Fibroblast of villous mesenchyme (primary cell): ENCODE results near the gene GMPPA. TPM values are rescaled to one million over a fixed set of nuclear protein-coding genes. Genes with fewer than 3 reads are reported as not detected.

Experiments used
- DNase-seq: peaks from one replicate; pipeline ENCODE4 v3.0.0-alpha.2; 2010; ENCODE audit warnings: low read depth
- H3K4me3 ChIP-seq: 2 replicates; pipeline ENCODE4 v1.5.1; 2011; ENCODE audit warnings: low read depth, mild to moderate bottlenecking, low read length
- total RNA-seq: library from RNA; depleted of rRNA; stranded (reverse); fragments of >200 nt; gene quantifications from 2 replicates; pipeline ENCODE4 v1.2.3, GENCODE V29; 2012
- TF ChIP-seq, protein P1 (sequence below): IDR thresholded peaks from 2 replicates; pipeline ENCODE4 v1.5.1; 2012; ENCODE audit warnings: low read depth, mild to moderate bottlenecking, low read length; ENCODE audit not compliant: insufficient read depth

GMPPA gene
- total RNA-seq, 1 donor, result 60.9 TPM

DNA sequence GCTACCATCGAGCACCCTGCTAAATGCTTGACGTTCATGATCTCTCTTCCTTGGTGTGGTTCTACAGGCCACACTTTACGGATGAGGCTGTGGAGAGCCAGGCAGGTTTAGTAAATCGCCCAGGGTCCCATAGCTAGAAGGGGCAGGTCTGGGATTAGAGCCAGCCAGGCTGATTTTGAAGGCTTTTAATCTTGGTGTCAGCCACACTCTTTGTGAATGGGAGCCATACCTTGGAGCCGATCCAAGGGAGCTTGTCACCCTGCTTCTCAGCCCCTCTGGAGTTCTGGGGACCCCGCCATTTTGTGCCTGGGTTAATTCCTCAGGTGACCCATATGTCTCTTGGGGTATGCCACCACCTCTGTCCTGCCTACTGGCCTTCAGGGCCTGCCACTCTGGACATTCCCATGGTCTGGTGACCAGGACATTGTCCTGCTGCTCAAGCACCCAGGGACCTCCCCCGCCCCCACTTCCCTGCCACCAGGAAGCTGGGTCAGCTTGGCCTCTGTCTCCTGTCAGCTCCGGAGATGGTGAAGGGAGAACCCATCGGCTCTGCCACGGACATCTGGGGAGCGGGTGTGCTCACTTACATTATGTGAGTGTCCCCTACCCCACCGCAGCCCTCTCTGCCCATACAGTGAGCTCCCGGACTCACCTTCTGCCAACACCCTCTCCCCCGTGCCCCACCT, 7.3 kb upstream of the GMPPA start:
- no peak overlapping the region for H3K4me3 ChIP-seq
- no peak for DNase-seq
- TF ChIP-seq, protein P1, sequence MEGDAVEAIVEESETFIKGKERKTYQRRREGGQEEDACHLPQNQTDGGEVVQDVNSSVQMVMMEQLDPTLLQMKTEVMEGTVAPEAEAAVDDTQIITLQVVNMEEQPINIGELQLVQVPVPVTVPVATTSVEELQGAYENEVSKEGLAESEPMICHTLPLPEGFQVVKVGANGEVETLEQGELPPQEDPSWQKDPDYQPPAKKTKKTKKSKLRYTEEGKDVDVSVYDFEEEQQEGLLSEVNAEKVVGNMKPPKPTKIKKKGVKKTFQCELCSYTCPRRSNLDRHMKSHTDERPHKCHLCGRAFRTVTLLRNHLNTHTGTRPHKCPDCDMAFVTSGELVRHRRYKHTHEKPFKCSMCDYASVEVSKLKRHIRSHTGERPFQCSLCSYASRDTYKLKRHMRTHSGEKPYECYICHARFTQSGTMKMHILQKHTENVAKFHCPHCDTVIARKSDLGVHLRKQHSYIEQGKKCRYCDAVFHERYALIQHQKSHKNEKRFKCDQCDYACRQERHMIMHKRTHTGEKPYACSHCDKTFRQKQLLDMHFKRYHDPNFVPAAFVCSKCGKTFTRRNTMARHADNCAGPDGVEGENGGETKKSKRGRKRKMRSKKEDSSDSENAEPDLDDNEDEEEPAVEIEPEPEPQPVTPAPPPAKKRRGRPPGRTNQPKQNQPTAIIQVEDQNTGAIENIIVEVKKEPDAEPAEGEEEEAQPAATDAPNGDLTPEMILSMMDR, result no peak

DNA sequence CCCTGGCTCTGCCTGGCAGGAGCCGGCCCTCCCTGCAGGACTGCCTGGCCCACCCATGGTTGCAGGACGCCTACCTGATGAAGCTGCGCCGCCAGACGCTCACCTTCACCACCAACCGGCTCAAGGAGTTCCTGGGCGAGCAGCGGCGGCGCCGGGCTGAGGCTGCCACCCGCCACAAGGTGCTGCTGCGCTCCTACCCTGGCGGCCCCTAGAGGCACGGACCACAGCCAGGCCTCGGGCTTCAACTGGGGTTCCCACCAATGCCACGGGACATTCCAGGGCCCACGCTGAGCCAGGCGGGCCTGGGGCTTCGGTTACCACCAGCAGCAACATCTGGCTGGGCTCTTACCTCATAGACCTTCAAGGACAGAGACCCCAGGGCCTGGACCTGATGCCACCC, 6.1 kb upstream of the GMPPA start:
- DNase-seq, result no peak
- no peak overlapping the region for H3K4me3 ChIP-seq
- TF ChIP-seq, protein P1, result no peak

- no peak overlapping the region for H3K4me3 ChIP-seq
- DNase-seq, result no peak
- TF ChIP-seq, protein P1, result no peak
Measured at GRCh38 chr2:219493086-219493485, 5.6 kb upstream of the GMPPA start.

DNA sequence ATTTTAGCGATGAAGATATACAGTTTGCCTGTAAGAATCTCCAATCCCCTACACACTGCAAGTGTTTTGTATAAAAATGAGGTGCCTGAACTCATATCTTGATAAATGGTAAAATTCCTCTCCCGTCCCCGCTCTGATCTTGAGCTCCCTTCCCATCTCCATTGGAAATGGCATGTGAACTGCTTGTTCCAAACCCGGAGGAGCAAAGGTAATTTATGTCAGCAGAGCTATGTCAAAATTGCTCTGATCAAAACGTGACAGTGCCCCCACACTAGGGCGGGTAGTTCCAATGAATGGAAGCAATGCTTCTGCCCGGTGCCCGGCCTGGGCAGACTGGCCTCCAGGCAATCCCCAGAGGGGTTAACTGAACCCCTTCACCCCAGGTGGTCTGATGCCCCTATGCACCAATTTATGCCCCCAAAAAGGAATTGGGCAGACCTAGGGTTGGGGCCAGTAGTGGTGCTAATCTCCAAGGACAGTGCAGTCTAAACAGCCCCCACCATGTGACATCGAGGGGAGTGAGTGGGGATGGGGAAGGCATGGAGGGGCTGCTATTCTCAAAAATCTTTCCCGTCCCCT, 3.6 kb upstream of the GMPPA start:
- TF ChIP-seq, protein P1, result no peak
- H3K4me3 ChIP-seq, result no peak overlapping the region
- DNase-seq, result no peak

DNA sequence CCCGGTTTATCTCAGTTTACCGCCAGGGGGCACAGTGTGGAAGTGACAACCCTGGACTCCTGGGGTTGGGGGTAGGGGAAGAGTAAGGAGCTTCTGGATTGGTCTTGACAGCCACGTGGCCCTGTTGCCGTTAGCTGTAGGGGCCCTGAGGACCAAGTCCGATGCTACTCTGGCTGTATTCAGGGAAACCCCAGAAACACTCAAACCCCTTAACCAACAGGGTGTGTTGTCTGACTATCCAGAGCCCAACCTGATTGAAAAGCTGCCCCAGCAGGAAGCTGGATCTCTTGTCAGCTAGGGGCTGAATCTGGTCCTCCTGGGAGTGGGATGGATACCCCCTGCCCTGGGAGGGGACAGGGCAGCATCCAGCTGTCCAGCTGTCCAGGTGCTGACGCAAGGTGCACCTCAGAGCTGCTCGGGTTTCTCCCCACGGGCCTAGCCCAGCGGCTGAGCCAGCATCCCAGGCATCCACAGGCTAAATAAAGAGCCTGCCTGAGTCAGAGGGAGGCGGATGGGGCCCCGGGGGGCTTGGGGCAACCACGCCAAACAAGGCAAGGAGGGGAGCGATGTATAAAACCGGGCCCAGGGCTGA, 3.1 kb upstream of the GMPPA start:
- H3K4me3 ChIP-seq, result no peak overlapping the region
- DNase-seq, result peak; percentile 83
- TF ChIP-seq, protein P1, result peak; percentile 74

GRCh38 chr2:219496247-219496824, 2.4 kb upstream of the GMPPA start:
- DNase-seq, result no peak
- TF ChIP-seq, protein P1, result no peak
- no peak overlapping the region for H3K4me3 ChIP-seq
